SH-SY5Y (cell line): ENCODE measurements around the gene MCCD1.

Source experiments
- GATA2 ChIP-seq: IDR thresholded peaks from 2 replicates; pipeline ENCODE4 v1.6.1; 2011; ENCODE audit warnings: mild to moderate bottlenecking, low read depth, low read length
- GATA3 ChIP-seq: IDR thresholded peaks from 2 replicates; pipeline ENCODE4 v1.6.1; 2011; ENCODE audit warnings: low read depth, mild to moderate bottlenecking, low read length, moderate library complexity

MCCD1 gene

DNA sequence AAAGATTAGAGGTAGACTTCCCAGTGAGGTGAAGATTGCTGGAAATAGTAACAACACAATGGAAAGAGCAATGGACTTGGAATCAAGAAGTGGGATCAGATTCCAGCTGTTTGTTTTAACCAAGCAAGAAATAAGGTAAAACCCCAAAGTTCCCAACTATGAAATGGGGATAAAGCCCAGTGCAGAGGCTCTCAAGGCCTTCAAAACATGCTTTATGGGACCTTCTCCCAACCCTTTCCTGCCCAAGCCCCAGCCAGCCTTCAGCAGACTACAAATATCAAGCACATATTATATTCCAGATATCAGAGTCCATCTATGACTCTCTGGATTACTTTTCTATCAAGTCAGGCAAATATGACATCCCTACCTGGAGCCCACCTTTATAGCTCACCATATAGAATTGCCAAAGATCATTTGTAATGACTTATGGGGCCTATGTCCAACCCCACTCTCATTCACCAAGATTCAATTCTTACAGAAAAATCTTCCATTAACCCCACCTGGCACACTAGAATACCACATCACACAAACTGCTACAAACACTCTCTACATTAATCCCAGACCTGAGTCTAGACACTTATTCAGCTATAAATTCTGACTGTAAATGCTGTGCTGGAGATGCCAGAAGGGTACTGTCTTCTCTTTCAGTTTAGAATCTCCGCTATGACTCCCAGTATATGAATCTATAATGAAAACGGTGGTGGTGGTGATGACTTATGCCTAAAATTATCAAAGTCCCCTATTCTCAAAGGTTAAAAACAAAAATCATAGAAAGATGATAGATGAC is 7.0 kb downstream of the MCCD1 start:
- TF ChIP-seq GATA3, result no peak
- TF ChIP-seq GATA2, result no peak

- TF ChIP-seq GATA2 (no peak), GATA3 (no peak)
These were observed 10.1 kb downstream of the MCCD1 start for GRCh38 chr6:31538805-31539400.

DNA sequence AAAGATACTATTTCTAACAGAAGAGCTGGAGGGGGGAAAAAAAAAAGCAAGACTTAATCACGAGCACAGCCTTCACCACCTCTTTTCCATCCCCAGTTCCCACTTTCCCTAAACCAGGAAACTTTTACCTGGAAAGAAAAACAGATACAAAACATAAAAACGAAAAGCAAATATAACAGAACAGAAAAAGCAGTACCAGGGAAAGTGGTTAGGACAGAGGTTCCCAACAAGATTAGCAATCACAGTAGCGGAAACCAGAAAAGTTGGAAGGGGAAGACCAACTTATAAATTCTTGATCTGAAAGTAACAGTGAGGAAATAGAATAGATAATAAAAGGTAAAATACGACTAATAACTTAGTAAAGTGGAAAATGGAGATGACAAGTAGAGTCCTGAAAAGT is 11.9 kb downstream of the MCCD1 start:
- TF ChIP-seq GATA3 (no peak), GATA2 (no peak)

DNA sequence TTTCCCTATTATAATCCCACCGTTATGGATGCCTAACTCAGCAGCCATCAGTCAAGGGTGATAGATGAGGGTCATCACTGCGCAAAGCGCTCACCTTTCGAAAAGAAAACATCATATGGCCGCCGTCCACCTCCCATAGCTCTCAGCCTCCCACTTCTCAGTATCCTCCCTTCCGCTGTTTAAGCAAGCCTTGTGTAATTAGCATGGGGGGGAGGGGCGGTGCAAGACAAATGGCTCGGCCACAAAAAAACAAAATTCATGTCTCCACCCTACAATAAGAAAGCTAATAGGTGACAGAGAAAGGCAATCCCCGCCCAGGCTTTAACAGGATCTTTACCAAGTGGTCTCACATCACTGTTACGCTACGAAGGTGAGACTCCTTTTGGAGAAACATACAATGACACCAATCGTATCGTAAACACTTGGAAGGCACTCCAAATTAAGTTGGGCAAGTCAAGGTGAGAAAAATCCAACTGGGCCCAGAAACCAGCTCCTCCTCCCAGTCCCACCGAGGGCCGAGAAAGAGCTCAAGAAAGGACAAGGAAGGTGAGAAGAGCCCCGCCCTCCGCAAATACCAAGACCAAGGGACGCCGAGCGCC is 12.4 kb downstream of the MCCD1 start:
- no peak for TF ChIP-seq GATA2
- TF ChIP-seq GATA3, result no peak

DNA sequence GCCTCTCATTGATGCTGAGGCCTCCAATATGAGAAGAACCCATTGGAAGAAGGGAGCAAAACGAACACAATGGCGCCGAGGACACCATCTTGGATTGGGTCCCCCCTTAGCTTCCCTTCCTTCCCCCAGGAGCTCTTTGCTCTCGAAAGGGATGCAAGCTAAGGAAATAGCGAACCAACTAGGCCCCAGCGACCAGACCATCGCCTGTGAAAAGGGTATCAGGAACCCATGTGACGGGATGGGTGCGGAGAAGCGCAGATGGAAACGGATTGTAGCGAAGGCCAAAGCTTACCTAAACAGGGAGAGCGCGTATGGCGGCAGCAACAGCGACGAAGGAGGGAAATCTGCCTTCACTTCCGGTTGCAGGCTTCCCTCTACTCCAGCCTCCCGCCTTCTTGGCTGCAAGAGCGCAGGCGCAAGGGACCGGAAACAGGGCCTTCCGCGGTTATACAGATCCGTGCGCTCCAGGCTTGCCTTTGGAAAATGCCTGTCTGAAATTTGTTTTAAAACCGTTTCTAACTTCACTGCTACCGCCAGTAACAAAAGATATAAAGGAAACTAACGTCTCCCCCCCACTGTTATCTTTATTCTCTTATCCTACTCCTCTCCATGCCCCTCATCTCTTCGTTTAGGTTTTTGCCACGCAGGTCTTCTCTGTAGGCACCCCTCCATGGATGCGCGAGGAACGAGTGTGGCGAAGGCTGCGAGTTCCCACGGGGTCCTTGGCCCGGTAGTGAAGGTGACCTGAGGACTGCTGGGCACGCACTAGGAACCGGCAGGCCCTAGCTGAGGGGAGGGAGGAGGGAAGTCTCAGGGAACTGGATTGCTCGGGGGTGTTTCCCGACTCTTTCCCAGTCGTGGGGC is 13.1 kb downstream of the MCCD1 start, which contains the start of gene DDX39B:
DDX39B (minus strand) TSS at position 346 of the 864 bp plus-strand sequence. CDS start 1,471 bp downstream, outside the sequence.
- TF ChIP-seq GATA2, result no peak
- TF ChIP-seq GATA3, result no peak

- TF ChIP-seq GATA3 (no peak), GATA2 (no peak)
These were observed 14.9 kb downstream of the MCCD1 start for GRCh38 chr6:31543639-31544038.

- TF ChIP-seq GATA2 (no peak), GATA3 (no peak)
These were observed 15.9 kb downstream of the MCCD1 start for GRCh38 chr6:31544676-31545075.

DNA sequence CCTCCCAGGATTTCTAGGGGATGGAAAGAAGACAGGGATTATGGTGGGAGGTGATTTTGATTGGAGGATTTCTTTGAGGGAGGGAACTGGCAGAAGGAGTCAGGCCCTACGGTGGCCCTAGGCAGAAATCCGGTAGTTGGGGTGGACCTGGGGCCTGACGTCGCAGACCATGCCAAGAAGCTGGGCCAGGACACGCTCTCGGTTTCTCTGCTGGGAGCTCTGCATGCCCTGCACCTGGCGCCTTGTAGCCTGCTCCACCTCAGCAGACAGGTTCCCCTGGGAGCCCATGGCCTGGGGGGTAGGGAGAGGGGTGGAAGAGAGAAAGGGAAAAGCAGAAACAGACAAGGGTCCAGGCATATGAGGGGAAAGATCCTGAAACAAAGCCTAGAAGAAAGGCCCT is 16.5 kb downstream of the MCCD1 start:
- TF ChIP-seq GATA2, result no peak
- TF ChIP-seq GATA3, result no peak

DNA sequence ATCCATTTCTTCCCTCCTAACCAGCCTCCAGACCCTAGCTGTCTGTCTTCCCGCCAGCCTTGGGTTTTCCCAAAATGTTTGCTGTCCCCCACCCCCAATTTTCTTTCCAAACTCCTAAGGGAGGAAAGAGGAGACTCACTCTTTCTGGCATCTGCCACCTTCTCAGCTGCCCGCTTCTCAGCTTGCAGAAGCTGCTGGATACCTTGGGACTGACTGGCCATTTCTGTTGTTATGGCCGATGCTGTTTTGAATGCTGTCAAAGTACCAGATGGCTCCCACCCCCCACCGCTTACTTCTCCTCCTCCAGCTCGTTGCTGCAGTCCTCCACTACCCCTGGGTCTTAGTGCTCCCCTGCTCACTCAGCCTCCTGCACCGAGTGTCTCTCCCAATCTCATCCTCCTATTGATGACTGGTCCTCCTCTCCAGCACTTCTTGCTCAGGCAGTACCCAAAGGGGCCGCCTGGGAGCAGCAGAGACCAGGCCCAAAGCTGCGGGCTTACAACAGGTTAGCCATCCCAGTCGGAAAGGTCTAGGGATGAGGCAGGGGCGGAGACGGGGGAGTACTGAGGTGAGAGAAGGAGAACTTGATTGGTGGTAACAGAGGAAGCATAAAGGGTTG is 17.7 kb downstream of the MCCD1 start, which contains the start of gene ATP6V1G2:
ATP6V1G2 (minus strand) TSS at position 270 of the 619 bp plus-strand sequence; CDS start at position 221, 49 bp downstream.
- TF ChIP-seq GATA3 (no peak), GATA2 (no peak)

- peak; percentile 50 for TF ChIP-seq GATA2
- TF ChIP-seq GATA3, result no peak
These were observed 18.4 kb downstream of the MCCD1 start, which contains the start of gene NFKBIL1 for GRCh38 chr6:31546958-31547726. Gene NFKBIL1 (plus strand): TSS chr6:31547608. CDS start chr6:31547695, 87 bp downstream.

- TF ChIP-seq GATA3 (peak; percentile 26; the same call in 1 of the 2 replicates), GATA2 (no peak)
These were observed 19.2 kb downstream of the MCCD1 start for GRCh38 chr6:31547727-31548543.

GRCh38 chr6:31548544-31548873 is 19.7 kb downstream of the MCCD1 start:
- TF ChIP-seq GATA2 (no peak), GATA3 (no peak)
